BJ (cell line): ENCODE data around the gene PLEKHG7. TPM values are rescaled to one million over a fixed set of nuclear protein-coding genes. Genes with fewer than 3 reads are reported as not detected.
"Not testable (repeated sequence)": the region's sequence is repeated elsewhere in the genome, so short reads cannot be mapped to it uniquely, and the experiment has no call there.

Experiments
- CTCF ChIA-PET: fragments of 350-600 bp; formaldehyde crosslinking; extraction: SDS; loops from one replicate; lab custom pipeline; 2021; ENCODE audit warnings: antibody characterized with exemption, inconsistent platforms; lab: Yijun Ruan, JAX
- POLR2A ChIA-PET: fragments of 300-600 bp; sonication (Branson Sonifier 250); formaldehyde crosslinking; extraction: SDS; loops from one replicate; lab custom pipeline; 2021; ENCODE audit warnings: antibody characterized with exemption; lab: Charles Lee
- DNase-seq: peaks from one replicate; pipeline ENCODE4 v3.0.0-alpha.2; 2011; ENCODE audit warnings: low read depth
- H3K27me3 ChIP-seq: 2 replicates; pipeline ENCODE4 v1.6.0; 2011; ENCODE audit warnings: low read length; ENCODE audit not compliant: control insufficient read depth, insufficient read depth
- H3K36me3 ChIP-seq: 2 replicates; pipeline ENCODE4 v1.5.1; 2011; ENCODE audit warnings: low read length; ENCODE audit not compliant: control insufficient read depth, insufficient read depth
- H3K4me3 ChIP-seq: 2 replicates; pipeline ENCODE4 v1.5.1; 2011; ENCODE audit warnings: low read depth, mild to moderate bottlenecking, control low read depth, low read length
- polyA plus RNA-seq: library from polyadenylated mRNA; depleted of rRNA; stranded (reverse); fragments of >200 nt; gene quantifications from 2 replicates; pipeline ENCODE4 v1.2.3, GENCODE V29; 2011
- TF ChIP-seq, protein P1 (sequence below): IDR thresholded peaks from 2 replicates; pipeline ENCODE4 v1.5.1; 2011; ENCODE audit warnings: low read depth, mild to moderate bottlenecking, control low read depth, inconsistent platforms, low read length, moderate library complexity; ENCODE audit not compliant: insufficient read depth

The PLEKHG7 gene
- polyA plus RNA-seq, 1 experiment: not detected

DNA sequence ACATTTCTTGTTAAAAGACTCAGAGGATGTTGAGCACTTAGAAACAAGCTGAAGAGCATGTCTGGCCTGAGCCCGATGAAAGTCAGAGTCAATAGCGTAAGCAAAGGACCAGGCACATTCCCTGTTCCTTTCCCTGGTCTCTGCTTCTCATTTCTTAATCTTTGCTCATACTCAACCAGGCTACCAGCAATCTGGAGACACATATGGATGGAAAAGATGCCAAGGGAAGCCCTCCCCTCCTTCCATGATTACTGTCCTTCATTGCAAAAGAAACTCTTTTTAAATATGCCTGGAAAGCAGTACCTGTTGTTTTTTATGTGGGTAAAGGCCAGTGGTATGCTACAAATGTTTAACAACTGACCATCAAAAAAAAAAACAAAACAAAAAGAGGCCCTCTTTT lies 44.2 kb upstream of the PLEKHG7 start:
- CTCF ChIA-PET: no interaction called here
- H3K27me3 ChIP-seq: no peaks in the 10 kb centered on the region
- H3K4me3 ChIP-seq: no peak overlapping the region
- POLR2A ChIA-PET: no interaction called here
- H3K36me3 ChIP-seq: no peaks in the 10 kb centered on the region
- TF ChIP-seq, protein P1, sequence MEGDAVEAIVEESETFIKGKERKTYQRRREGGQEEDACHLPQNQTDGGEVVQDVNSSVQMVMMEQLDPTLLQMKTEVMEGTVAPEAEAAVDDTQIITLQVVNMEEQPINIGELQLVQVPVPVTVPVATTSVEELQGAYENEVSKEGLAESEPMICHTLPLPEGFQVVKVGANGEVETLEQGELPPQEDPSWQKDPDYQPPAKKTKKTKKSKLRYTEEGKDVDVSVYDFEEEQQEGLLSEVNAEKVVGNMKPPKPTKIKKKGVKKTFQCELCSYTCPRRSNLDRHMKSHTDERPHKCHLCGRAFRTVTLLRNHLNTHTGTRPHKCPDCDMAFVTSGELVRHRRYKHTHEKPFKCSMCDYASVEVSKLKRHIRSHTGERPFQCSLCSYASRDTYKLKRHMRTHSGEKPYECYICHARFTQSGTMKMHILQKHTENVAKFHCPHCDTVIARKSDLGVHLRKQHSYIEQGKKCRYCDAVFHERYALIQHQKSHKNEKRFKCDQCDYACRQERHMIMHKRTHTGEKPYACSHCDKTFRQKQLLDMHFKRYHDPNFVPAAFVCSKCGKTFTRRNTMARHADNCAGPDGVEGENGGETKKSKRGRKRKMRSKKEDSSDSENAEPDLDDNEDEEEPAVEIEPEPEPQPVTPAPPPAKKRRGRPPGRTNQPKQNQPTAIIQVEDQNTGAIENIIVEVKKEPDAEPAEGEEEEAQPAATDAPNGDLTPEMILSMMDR: no peak
- DNase-seq: no peak

DNA sequence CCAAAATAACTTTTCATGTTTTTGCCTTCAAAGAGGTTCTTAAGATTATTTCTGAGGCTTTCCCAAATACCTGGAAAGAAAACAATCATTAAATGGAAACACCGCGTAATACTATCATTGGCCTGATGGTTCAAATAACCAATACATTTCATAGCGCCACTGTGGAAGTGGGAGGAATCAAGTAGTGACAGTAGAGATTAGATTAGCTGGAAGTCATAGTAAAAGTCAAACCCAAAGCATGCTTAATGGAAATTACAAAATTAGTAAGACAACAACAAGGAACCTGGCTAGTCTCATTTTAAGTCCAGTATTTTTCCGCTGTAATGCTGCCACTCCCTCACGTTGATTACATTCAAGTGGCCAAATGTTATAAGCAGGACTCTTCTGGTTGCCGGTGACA lies 41.5 kb upstream of the PLEKHG7 start:
- Histone ChIP-seq H3K27me3 (no peaks in the 10 kb centered on the region), H3K4me3 (no peak overlapping the region), H3K36me3 (no peaks in the 10 kb centered on the region)
- POLR2A ChIA-PET: no interaction called here
- CTCF ChIA-PET: no interaction called here
- no peak for DNase-seq
- TF ChIP-seq, protein P1: no peak

DNA sequence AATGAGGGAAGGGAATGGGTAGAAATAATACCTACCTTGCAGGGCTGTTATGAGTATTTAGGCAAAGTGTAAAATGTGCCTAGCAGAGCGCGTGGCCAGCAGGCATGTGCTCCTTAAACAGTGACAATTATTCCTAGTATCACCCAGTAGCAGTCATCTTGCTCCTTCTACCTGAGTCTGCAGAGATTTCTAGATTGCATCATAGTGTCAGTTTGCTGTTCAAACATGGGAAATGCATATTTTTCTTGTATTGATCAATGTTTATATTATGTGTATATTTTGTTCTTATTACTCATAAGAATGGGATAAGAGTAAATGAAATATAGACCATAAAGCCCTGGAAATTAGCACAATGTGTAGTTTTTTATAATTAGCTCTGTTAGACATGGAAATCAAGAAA lies 37.3 kb upstream of the PLEKHG7 start:
- POLR2A ChIA-PET: no interaction called here
- no peaks in the 10 kb centered on the region; the same call in 1 of the 2 replicates for H3K27me3 ChIP-seq
- CTCF ChIA-PET: no interaction called here
- no peak for DNase-seq
- no peak overlapping the region for H3K4me3 ChIP-seq
- TF ChIP-seq, protein P1: no peak
- H3K36me3 ChIP-seq: no peaks in the 10 kb centered on the region

DNA sequence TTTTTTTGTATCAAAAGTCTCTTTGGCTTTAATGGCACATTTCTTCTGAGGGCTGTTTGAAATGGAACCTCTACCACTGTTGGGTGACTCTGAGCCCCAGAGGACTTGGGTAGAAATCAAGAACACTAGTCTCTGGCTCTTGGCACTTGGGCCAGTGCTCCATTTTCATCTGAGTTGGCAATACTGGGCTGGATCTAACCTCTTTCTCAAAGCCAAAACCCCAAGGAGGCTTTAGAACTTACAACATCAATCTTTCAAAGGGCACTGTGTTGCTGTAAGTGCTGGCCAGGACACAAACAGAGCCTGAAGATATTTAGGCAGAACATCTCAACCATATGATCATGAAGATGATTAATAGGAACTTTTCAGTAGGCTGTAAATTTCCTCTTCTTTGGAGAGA lies 34.0 kb upstream of the PLEKHG7 start:
- DNase-seq: no peak
- Histone ChIP-seq H3K4me3 (no peak overlapping the region), H3K27me3 (no peaks in the 10 kb centered on the region; the same call in 1 of the 2 replicates), H3K36me3 (no peaks in the 10 kb centered on the region)
- CTCF ChIA-PET: interaction anchor here (0.6 kb wide), 1 partner anchor 1287 kb away, joined by 3 read pairs; no protein-coding TSS in a partner anchor
- TF ChIP-seq, protein P1: no peak
- POLR2A ChIA-PET: no interaction called here

DNA sequence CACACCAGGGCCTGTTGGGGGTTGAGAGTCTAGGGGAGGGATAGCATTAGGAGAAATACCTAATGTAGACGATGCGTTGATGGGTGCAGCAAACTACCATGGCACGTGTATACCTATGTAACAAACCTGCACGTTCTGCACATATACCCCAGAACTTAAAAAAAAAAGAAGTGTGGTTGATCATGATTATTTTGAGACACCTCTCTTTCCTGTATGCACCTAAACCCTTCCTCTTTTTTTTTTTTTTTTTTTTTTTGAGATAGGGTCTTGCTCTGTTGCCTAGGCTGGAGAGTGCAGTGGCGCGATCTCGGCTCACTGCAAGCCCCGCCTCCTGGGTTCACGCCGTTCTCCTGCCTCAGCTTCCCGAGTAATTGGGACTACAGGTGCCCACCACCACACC lies 31.3 kb upstream of the PLEKHG7 start:
- DNase-seq, CTCF ChIA-PET, H3K27me3 ChIP-seq, POLR2A ChIA-PET, H3K36me3 ChIP-seq, H3K4me3 ChIP-seq: not testable (repeated sequence)

DNA sequence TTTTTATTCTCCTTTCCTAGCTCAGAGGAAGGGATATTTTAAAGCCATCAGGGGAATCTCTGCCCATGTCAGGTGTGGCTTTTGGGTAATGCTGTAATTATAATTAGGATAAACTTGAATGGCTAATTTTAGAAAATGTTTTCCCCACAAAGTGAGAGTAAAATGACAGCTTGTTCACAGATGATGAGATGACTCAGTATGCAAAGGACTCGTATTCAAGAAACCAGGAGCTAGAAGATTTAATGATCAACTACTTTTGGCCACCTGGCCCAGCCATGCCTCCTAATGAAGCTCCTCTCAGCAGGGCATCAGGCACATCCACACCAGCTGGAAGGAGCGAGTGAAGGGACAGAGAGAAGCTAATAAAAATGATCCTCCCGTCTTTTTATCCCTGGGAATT lies 29.0 kb upstream of the PLEKHG7 start:
- no peak for DNase-seq
- POLR2A ChIA-PET: no interaction called here
- no peaks in the 10 kb centered on the region; the same call in 1 of the 2 replicates for H3K27me3 ChIP-seq
- CTCF ChIA-PET: no interaction called here
- TF ChIP-seq, protein P1: no peak
- no peak overlapping the region for H3K4me3 ChIP-seq
- no peaks in the 10 kb centered on the region for H3K36me3 ChIP-seq
